ENCODE data around the gene PPP3CA.

PPP3CA gene

DNA sequence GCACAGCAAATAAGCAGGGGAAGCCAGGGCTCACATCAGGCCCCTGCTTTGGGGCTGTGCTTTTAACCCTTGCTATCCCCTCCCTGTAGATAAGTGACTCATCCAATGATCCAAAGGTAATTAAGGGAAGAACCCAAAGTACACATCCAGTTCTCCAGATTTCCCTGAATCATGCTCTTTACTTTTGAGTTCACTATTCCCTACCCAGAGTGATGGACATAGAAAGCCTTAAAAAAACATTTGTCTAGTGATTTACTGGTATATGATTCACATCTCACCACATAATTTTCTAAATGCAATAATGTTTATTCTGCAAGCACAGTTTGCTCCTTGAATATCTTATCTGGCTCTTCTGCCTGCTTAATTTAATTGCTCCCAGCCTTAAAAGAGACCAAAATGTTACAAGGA is 136.2 kb downstream of the PPP3CA start:
- no peak for TF ChIP-seq CTCF (IDR thresholded peaks at IDR 0.05; ENCODE audit: low read depth, low read length, missing control alignments)
- H3K4me3 ChIP-seq (replicated peaks; ENCODE audit: low read depth, low read length), result no peak overlapping the region
- peak; percentile 19 for DNase-seq (ENCODE audit: extremely low read depth, low read depth)

GRCh38 chr4:101210331-101210730 is 137.0 kb downstream of the PPP3CA start:
- no peak for DNase-seq (ENCODE audit: extremely low read depth, low read depth)
- no peak overlapping the region for H3K4me3 ChIP-seq (replicated peaks; ENCODE audit: low read depth, low read length)
- no peak for TF ChIP-seq CTCF (IDR thresholded peaks at IDR 0.05; ENCODE audit: low read depth, low read length, missing control alignments)

DNA sequence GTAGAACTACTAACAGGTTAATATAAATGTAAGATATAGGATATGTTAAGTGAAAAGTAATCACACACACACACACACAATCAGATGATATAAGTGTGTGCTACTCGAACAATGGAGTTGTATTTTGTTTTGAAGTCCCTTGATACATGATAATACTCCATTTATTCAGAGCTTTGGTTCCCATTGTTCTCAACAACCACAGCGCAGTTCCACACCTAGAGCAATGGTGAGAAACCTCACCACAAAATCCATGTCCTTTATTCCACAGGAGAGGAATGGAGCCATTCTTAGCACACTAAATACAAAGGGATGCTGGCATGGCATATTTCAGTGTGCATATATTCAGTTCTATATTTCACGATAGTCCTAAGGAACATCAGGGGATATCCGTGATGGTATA is 139.2 kb downstream of the PPP3CA start:
- no peak overlapping the region for H3K4me3 ChIP-seq (replicated peaks; ENCODE audit: low read depth, low read length)
- no peak for TF ChIP-seq CTCF (IDR thresholded peaks at IDR 0.05; ENCODE audit: low read depth, low read length, missing control alignments)
- no peak for DNase-seq (ENCODE audit: extremely low read depth, low read depth)

DNA sequence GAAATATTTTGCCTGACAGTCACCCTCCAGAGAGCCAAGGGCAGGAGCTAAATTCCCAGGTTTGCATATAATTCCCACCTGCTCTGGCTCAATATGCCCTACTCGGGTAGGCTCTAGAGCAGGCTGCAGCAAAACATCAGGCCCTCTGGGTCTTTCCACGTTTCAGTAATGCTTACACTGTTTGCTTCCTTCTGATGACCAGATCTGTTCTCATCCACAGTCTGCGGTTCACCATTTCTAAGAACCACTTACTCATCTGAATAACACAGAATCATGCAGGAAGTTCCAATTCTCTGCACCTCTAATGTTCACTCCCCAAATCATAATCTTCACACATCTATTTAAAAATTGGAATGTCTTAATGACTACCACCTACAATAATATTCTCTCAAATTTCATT is 141.4 kb downstream of the PPP3CA start:
- H3K4me3 ChIP-seq (replicated peaks; ENCODE audit: low read depth, low read length), result no peak overlapping the region
- no peak for TF ChIP-seq CTCF (IDR thresholded peaks at IDR 0.05; ENCODE audit: low read depth, low read length, missing control alignments)
- no peak for DNase-seq (ENCODE audit: extremely low read depth, low read depth)

DNA sequence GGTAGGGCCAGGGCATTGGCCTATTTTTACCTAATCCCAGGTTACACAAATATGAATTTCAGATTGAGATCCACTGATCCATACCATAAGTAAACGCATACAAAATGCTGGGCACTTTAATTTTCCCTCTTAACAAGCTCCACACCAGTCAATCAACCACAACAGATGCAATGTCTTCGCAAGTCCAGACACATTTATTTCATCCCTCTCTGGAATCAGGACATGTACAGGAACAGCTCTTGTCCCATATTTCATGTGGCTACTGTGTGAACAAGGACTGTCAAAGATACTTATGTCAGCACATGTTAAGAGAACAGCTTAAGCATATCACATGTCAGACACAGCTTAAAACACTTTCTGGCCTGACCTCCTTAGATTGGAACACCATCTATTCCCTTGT is 145.9 kb downstream of the PPP3CA start:
- DNase-seq (ENCODE audit: extremely low read depth, low read depth), result no peak
- TF ChIP-seq CTCF (IDR thresholded peaks at IDR 0.05; ENCODE audit: low read depth, low read length, missing control alignments), result no peak
- no peak overlapping the region for H3K4me3 ChIP-seq (replicated peaks; ENCODE audit: low read depth, low read length)

- H3K4me3 ChIP-seq (replicated peaks; ENCODE audit: low read depth, low read length), result no peak overlapping the region
- peak; percentile 72 for DNase-seq (ENCODE audit: extremely low read depth, low read depth)
- no peak for TF ChIP-seq CTCF (IDR thresholded peaks at IDR 0.05; ENCODE audit: low read depth, low read length, missing control alignments)
Observed at GRCh38 chr4:101200561-101200960, 146.8 kb downstream of the PPP3CA start.

DNA sequence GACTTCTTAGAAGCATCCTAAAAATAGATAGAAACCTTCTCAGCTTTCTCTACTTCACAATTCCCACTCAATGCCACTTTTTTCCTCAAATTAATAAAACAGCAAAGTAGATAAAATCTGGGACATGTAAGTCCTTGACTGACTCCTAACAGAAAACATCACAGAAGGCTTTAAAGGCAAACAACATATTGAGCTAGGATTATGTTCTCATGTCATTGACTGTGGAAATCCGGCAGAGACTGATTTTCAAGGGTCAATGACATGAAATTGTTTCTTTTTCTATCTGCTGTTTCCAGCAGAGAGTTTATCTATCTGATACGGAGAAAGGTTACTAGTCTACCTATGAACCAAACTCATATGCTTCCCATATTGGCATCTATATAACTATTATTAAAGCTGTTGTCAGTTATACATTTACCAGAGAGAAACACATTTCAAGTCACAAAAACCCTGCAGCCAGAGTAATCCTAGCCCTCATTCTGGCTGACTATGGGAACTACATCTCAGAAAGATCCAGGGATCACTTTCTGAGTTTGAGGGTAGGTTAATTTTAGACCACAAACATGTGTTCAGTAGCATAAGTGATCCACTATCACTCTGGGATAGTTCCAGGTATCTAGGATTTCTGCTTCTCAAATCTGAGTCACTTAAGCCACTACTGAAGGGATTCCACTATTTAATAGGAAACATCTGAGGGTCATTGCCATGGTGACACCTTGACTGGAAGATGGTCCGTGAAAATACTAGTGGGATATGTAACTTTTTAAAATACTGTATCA is 147.6 kb downstream of the PPP3CA start:
- peak; percentile 66 for DNase-seq (ENCODE audit: extremely low read depth, low read depth)
- H3K4me3 ChIP-seq (replicated peaks; ENCODE audit: low read depth, low read length), result no peak overlapping the region
- no peak for TF ChIP-seq CTCF (IDR thresholded peaks at IDR 0.05; ENCODE audit: low read depth, low read length, missing control alignments)
